Eye (tissue), 1 donor: ENCODE data around the gene EML6.

Source experiments
- DNase-seq: peaks from one replicate; pipeline ENCODE4 v3.0.0-alpha.2; 2015

Gene EML6

GRCh38 chr2:54758951-54759350, 35.5 kb downstream of the EML6 start:
- no peak for DNase-seq

- DNase-seq, result no peak
These were observed 36.8 kb downstream of the EML6 start for GRCh38 chr2:54760310-54760709.

GRCh38 chr2:54763636-54764291, 40.3 kb downstream of the EML6 start:
- DNase-seq, result no peak

GRCh38 chr2:54767921-54768320, 44.5 kb downstream of the EML6 start:
- DNase-seq, result no peak

- no peak for DNase-seq
These were observed 45.4 kb downstream of the EML6 start for GRCh38 chr2:54768772-54769428.

- no peak for DNase-seq
These were observed 46.7 kb downstream of the EML6 start for GRCh38 chr2:54770211-54770610.

- DNase-seq, result no peak
These were observed 47.2 kb downstream of the EML6 start for GRCh38 chr2:54770676-54771075.

GRCh38 chr2:54771166-54771885, 47.9 kb downstream of the EML6 start:
- no peak for DNase-seq

- DNase-seq, result no peak
These were observed 48.6 kb downstream of the EML6 start for GRCh38 chr2:54772110-54772509.

GRCh38 chr2:54772531-54772930, 49.1 kb downstream of the EML6 start:
- no peak for DNase-seq

- no peak for DNase-seq
These were observed 49.8 kb downstream of the EML6 start for GRCh38 chr2:54773233-54773632.

GRCh38 chr2:54773838-54774237, 50.4 kb downstream of the EML6 start:
- DNase-seq, result no peak

GRCh38 chr2:54775710-54776109, 52.2 kb downstream of the EML6 start:
- DNase-seq, result peak; percentile 30

GRCh38 chr2:54776494-54776893, 53.0 kb downstream of the EML6 start:
- no peak for DNase-seq

- DNase-seq, result no peak
These were observed 59.9 kb downstream of the EML6 start for GRCh38 chr2:54783349-54783748.

GRCh38 chr2:54787270-54787669, 63.8 kb downstream of the EML6 start:
- DNase-seq, result no peak

- no peak for DNase-seq
These were observed 64.4 kb downstream of the EML6 start for GRCh38 chr2:54787755-54788366.

GRCh38 chr2:54789878-54790277, 66.4 kb downstream of the EML6 start:
- DNase-seq, result no peak

GRCh38 chr2:54791831-54792230, 68.4 kb downstream of the EML6 start:
- DNase-seq, result no peak

GRCh38 chr2:54797307-54797706, 73.8 kb downstream of the EML6 start:
- DNase-seq, result no peak

- DNase-seq, result peak; percentile 34
These were observed 77.9 kb downstream of the EML6 start for GRCh38 chr2:54801352-54801751.

- no peak for DNase-seq
These were observed 80.6 kb downstream of the EML6 start for GRCh38 chr2:54803783-54804751.
